ENCODE data around the gene CADPS.

DNA sequence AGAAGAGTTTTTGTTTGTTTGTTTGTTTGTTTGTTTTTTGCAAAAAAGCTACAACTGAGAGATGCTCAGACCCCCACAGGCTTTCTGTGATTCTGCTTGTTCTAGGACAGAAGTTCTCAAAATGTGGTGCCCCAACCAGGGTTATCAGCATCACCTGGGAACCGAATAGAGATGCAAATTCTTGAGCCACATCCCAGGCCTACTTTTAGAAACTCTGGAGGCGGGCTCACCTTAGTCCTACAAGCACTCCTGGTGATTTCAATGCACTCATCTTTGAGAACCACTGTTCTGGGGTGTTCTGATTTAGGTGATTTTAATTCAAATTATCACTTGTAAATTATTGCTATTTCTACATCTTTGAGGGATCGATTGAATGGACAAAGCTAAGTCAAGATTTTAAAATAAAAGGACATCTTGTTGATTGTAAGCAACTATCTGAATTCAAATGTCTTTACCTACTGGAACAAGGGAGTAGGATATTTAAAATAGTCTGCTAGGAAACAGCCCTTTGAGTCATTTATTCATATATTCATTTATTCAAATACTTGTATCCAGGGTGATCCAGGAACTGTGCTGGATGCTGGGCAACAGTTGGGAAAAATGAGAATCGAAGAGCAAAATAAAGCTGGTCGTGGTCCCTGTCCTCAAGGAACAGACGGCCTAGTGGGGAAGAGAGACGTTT, 44.7 kb upstream of the CADPS start:
- no peak for TF ChIP-seq EZH2 (IDR thresholded peaks at IDR 0.05; ENCODE audit: low read length, unreplicated experiment)
- TF ChIP-seq, protein P1, sequence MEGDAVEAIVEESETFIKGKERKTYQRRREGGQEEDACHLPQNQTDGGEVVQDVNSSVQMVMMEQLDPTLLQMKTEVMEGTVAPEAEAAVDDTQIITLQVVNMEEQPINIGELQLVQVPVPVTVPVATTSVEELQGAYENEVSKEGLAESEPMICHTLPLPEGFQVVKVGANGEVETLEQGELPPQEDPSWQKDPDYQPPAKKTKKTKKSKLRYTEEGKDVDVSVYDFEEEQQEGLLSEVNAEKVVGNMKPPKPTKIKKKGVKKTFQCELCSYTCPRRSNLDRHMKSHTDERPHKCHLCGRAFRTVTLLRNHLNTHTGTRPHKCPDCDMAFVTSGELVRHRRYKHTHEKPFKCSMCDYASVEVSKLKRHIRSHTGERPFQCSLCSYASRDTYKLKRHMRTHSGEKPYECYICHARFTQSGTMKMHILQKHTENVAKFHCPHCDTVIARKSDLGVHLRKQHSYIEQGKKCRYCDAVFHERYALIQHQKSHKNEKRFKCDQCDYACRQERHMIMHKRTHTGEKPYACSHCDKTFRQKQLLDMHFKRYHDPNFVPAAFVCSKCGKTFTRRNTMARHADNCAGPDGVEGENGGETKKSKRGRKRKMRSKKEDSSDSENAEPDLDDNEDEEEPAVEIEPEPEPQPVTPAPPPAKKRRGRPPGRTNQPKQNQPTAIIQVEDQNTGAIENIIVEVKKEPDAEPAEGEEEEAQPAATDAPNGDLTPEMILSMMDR (conservative IDR thresholded peaks at IDR 0.05; ENCODE audit: low read depth, low read length), result no peak
- no peak for TF ChIP-seq EZH2phosphoT487 (IDR thresholded peaks at IDR 0.05; ENCODE audit: borderline replicate concordance, low read length)
